Measurements from ENCODE around the gene KIAA1143. TPM values are rescaled to one million over a fixed set of nuclear protein-coding genes. Genes with fewer than 3 reads are reported as not detected.

Gene KIAA1143
- total and polyA plus RNA-seq, 4 experiments from 2014 or later, result 14.5 to 39.7 (median 34.5) TPM

- ChIA-PET POLR2A (ENCODE audit: partially characterized antibody) (no interaction called here), CTCF (ENCODE audit: partially characterized antibody) (interaction anchor here (0.8 kb wide), 1 partner anchor 9 kb away, joined by 3 read pairs; no protein-coding TSS in a partner anchor)
- H3K4me3 Mint-ChIP-seq, result no peak overlapping the region
Observed at GRCh38 chr3:44771424-44772098, 10.1 kb upstream of the KIAA1143 start.

GRCh38 chr3:44764248-44764647, 2.8 kb upstream of the KIAA1143 start:
- H3K27ac ChIP-seq (ENCODE audit: low read depth, low read length), result no peak overlapping the region
- H3K36me3 ChIP-seq (ENCODE audit: insufficient read depth, low read length), result no peaks in the 10 kb centered on the region
- intact Hi-C loops (cut with micrococcal nuclease), result no loop called here
- peaks cover 0 to 1% of the 10 kb centered on the region in 2 donors for H3K27me3 Mint-ChIP-seq
- DNase-seq, result no peak
- H3K4me1 ChIP-seq (ENCODE audit: insufficient read depth, low read length), result peaks cover 15% of the 10 kb centered on the region
- H3K4me3 ChIP-seq (ENCODE audit: low read length in 2 of 2), result no peak overlapping the region
- ChIA-PET CTCF (ENCODE audit: partially characterized antibody) (no interaction called here), POLR2A (ENCODE audit: partially characterized antibody) (no interaction called here)
- H3K9me3 ChIP-seq (ENCODE audit: control insufficient read depth in 1 of 2, low read length in 2 of 2), result no peaks in the 10 kb centered on the region
- H3K36me3 Mint-ChIP-seq, result peaks cover under 1 to 17% of the 10 kb centered on the region in 2 donors
- H3K4me3 Mint-ChIP-seq, result no peak overlapping the region
- peaks cover 0 to 3% (median 0%) of the 10 kb centered on the region in 8 donors for H3K9me3 Mint-ChIP-seq
- peaks cover 10 to 28% (median 18%) of the 10 kb centered on the region in 4 donors for H3K4me1 Mint-ChIP-seq
- no peaks in the 10 kb centered on the region for H3K27me3 ChIP-seq (ENCODE audit: insufficient read depth, low read length)
- no peak overlapping the region for H3K27ac Mint-ChIP-seq

More at GRCh38 chr3:44771424-44772098, 10.1 kb upstream of the KIAA1143 start:
- DNase-seq, result no peak
- no peaks in the 10 kb centered on the region for H3K27me3 ChIP-seq (ENCODE audit: insufficient read depth, low read length)
- Mint-ChIP-seq H3K27ac (no peak overlapping the region), H3K4me1 (no peaks in the 10 kb centered on the region), H3K27me3 (no peaks in the 10 kb centered on the region), H3K9me3 (peaks cover 2 to 28% (median 15%) of the 10 kb centered on the region in 8 donors), H3K36me3 (peaks cover 6 to 8% of the 10 kb centered on the region in 2 donors)
- intact Hi-C loops (cut with micrococcal nuclease), result no loop called here
- no peak overlapping the region for H3K4me3 ChIP-seq (ENCODE audit: low read length in 2 of 2)
- H3K4me1 ChIP-seq (ENCODE audit: insufficient read depth, low read length), result no peaks in the 10 kb centered on the region
- no peak overlapping the region for H3K27ac ChIP-seq (ENCODE audit: low read depth, low read length)
- no peaks in the 10 kb centered on the region for H3K36me3 ChIP-seq (ENCODE audit: insufficient read depth, low read length)
- H3K9me3 ChIP-seq (ENCODE audit: control insufficient read depth in 1 of 2, low read length in 2 of 2), result no peaks in the 10 kb centered on the region

- H3K9me3 Mint-ChIP-seq, result peaks cover 0 to 5% (median 1%) of the 10 kb centered on the region in 8 donors
- ChIA-PET CTCF (ENCODE audit: partially characterized antibody) (interaction anchor here (1.8 kb wide), 1 partner anchor 33 kb away, joined by 7 read pairs; the partner anchor contains the start of gene ZNF501), POLR2A (ENCODE audit: partially characterized antibody) (interaction anchor here (2.1 to 4.3 kb wide), 4 partner anchors 33 to 252 kb away, joined by 6 to 50 read pairs (median 14); partner anchors contain the start of genes EXOSC7, ZDHHC3, ZKSCAN7 and ZNF501)
- Histone ChIP-seq H3K27me3 (ENCODE audit: insufficient read depth, low read length) (no peaks in the 10 kb centered on the region), H3K4me3 (ENCODE audit: low read length in 2 of 2) (peak overlapping the region in 1 of 2 donors; percentile 98), H3K4me1 (ENCODE audit: insufficient read depth, low read length) (peaks cover 15% of the 10 kb centered on the region), H3K36me3 (ENCODE audit: insufficient read depth, low read length) (no peaks in the 10 kb centered on the region), H3K27ac (ENCODE audit: low read depth, low read length) (no peak overlapping the region), H3K9me3 (ENCODE audit: control insufficient read depth in 1 of 2, low read length in 2 of 2) (no peaks in the 10 kb centered on the region)
- H3K36me3 Mint-ChIP-seq, result peaks cover 15 to 23% of the 10 kb centered on the region in 2 donors
- DNase-seq, result no peak
- peaks cover 0 to 1% of the 10 kb centered on the region in 2 donors for H3K27me3 Mint-ChIP-seq
- H3K4me3 Mint-ChIP-seq, result peak overlapping the region; percentile 86 to 98 (median 92)
- peak overlapping the region in 4 of 7 donors; percentile 10 to 96 (median 89) for H3K27ac Mint-ChIP-seq
- intact Hi-C loops (cut with micrococcal nuclease), result no loop called here
- peaks cover 17 to 34% (median 26%) of the 10 kb centered on the region in 4 donors for H3K4me1 Mint-ChIP-seq
Observed at GRCh38 chr3:44762690-44763089, 1.3 kb upstream of the KIAA1143 start.

GRCh38 chr3:44762170-44762677, 805 bp upstream of the KIAA1143 start:
- Mint-ChIP-seq H3K27ac (peak overlapping the region; percentile 21 to 97 (median 94)), H3K4me1 (peaks cover 20 to 38% (median 30%) of the 10 kb centered on the region in 4 donors), H3K4me3 (peak overlapping the region; percentile 86 to 98 (median 92)), H3K36me3 (peaks cover 19 to 28% of the 10 kb centered on the region in 2 donors), H3K27me3 (peaks cover 0 to 1% of the 10 kb centered on the region in 2 donors), H3K9me3 (peaks cover 0 to 7% (median 3%) of the 10 kb centered on the region in 8 donors)
- H3K27me3 ChIP-seq (ENCODE audit: insufficient read depth, low read length), result no peaks in the 10 kb centered on the region
- no peak for DNase-seq
- intact Hi-C loops (cut with micrococcal nuclease), result no loop called here
- H3K9me3 ChIP-seq (ENCODE audit: control insufficient read depth in 1 of 2, low read length in 2 of 2), result no peaks in the 10 kb centered on the region
- H3K4me1 ChIP-seq (ENCODE audit: insufficient read depth, low read length), result peaks cover 20% of the 10 kb centered on the region
- H3K36me3 ChIP-seq (ENCODE audit: insufficient read depth, low read length), result no peaks in the 10 kb centered on the region
- H3K27ac ChIP-seq (ENCODE audit: low read depth, low read length), result no peak overlapping the region
- H3K4me3 ChIP-seq (ENCODE audit: low read length in 2 of 2), result peak overlapping the region; percentile 71 to 98
- POLR2A ChIA-PET (ENCODE audit: partially characterized antibody), result interaction anchor here (0.8 to 4.3 kb wide), 10 partner anchors 33 to 424 kb away, joined by 3 to 50 read pairs (median 6); partner anchors contain the start of genes EXOSC7, TCAIM, TMEM42 and ZDHHC3
- CTCF ChIA-PET (ENCODE audit: partially characterized antibody), result interaction anchor here (1.0 to 1.8 kb wide), 3 partner anchors 33 to 424 kb away, joined by 3 to 7 read pairs (median 3); partner anchors contain the start of gene ZNF501

- peaks cover 21 to 46% (median 33%) of the 10 kb centered on the region in 4 donors for H3K4me1 Mint-ChIP-seq
- ChIA-PET CTCF (ENCODE audit: partially characterized antibody) (interaction anchor here (1.0 to 1.1 kb wide), 2 partner anchors 153 to 423 kb away, joined by 3 read pairs; no protein-coding TSS in a partner anchor), POLR2A (ENCODE audit: partially characterized antibody) (interaction anchor here (0.9 to 4.3 kb wide), 10 partner anchors 32 to 423 kb away, joined by 3 to 50 read pairs (median 6); partner anchors contain the start of genes EXOSC7, TCAIM, TMEM42 and ZDHHC3)
- H3K4me3 Mint-ChIP-seq, result peak overlapping the region; percentile 86 to 98 (median 92)
- DNase-seq, result no peak
- no peaks in the 10 kb centered on the region for H3K9me3 ChIP-seq (ENCODE audit: control insufficient read depth in 1 of 2, low read length in 2 of 2)
- peak overlapping the region; percentile 71 to 98 for H3K4me3 ChIP-seq (ENCODE audit: low read length in 2 of 2)
- intact Hi-C loops (cut with micrococcal nuclease), result loop anchor here (1.0 kb wide), 8 partner anchors 32 to 423 kb away; partner anchors contain the start of genes EXOSC7, TCAIM, TMEM42 and ZDHHC3
- H3K36me3 ChIP-seq (ENCODE audit: insufficient read depth, low read length), result no peaks in the 10 kb centered on the region
- H3K9me3 Mint-ChIP-seq, result peaks cover 0 to 7% (median 4%) of the 10 kb centered on the region in 8 donors
- peak overlapping the region; percentile 84 for H3K27ac ChIP-seq (ENCODE audit: low read depth, low read length)
- no peaks in the 10 kb centered on the region for H3K27me3 ChIP-seq (ENCODE audit: insufficient read depth, low read length)
- H3K27me3 Mint-ChIP-seq, result peaks cover 0 to 1% of the 10 kb centered on the region in 2 donors
- H3K27ac Mint-ChIP-seq, result peak overlapping the region; percentile 92 to 97 (median 94)
- H3K4me1 ChIP-seq (ENCODE audit: insufficient read depth, low read length), result peaks cover 23% of the 10 kb centered on the region
- H3K36me3 Mint-ChIP-seq, result peaks cover 28 to 34% of the 10 kb centered on the region in 2 donors
Observed at GRCh38 chr3:44761101-44761423, 357 bp downstream of the KIAA1143 start.

- no peak for DNase-seq
- no peak overlapping the region for H3K4me3 ChIP-seq (ENCODE audit: low read length in 2 of 2)
- peaks cover 52 to 59% of the 10 kb centered on the region in 2 donors for H3K36me3 Mint-ChIP-seq
- no peaks in the 10 kb centered on the region for H3K27me3 ChIP-seq (ENCODE audit: insufficient read depth, low read length)
- peaks cover 5% of the 10 kb centered on the region for H3K4me1 ChIP-seq (ENCODE audit: insufficient read depth, low read length)
- H3K9me3 ChIP-seq (ENCODE audit: control insufficient read depth in 1 of 2, low read length in 2 of 2), result peaks cover 17 to 46% of the 10 kb centered on the region in 2 donors
- intact Hi-C loops (cut with micrococcal nuclease), result no loop called here
- ChIA-PET CTCF (ENCODE audit: partially characterized antibody) (no interaction called here), POLR2A (ENCODE audit: partially characterized antibody) (no interaction called here)
- H3K9me3 Mint-ChIP-seq, result peaks cover 3 to 96% (median 87%) of the 10 kb centered on the region in 8 donors
- H3K27ac ChIP-seq (ENCODE audit: low read depth, low read length), result no peak overlapping the region
- H3K4me1 Mint-ChIP-seq, result peaks cover 5 to 9% (median 6%) of the 10 kb centered on the region in 4 donors
- H3K27ac Mint-ChIP-seq, result no peak overlapping the region
- no peaks in the 10 kb centered on the region for H3K27me3 Mint-ChIP-seq
- H3K4me3 Mint-ChIP-seq, result no peak overlapping the region
- no peaks in the 10 kb centered on the region for H3K36me3 ChIP-seq (ENCODE audit: insufficient read depth, low read length)
Observed at GRCh38 chr3:44734646-44735168, 26.7 kb downstream of the KIAA1143 start.

Measured in CD4-positive, alpha-beta memory T cell (primary cell).